Sigmoid colon (tissue), 7 donors: ENCODE data around the gene MOGAT1. TPM values are rescaled to one million over a fixed set of nuclear protein-coding genes. Genes with fewer than 3 reads are reported as not detected.

Source experiments
- DNase-seq: peaks from one replicate; pipeline ENCODE4 v3.0.0-alpha.2; 2019
- H3K27ac ChIP-seq, 4 donors: fragments of 200-600 bp; sonication (generic); one replicate each; pipeline ENCODE4 v1.5.1; 2016 to 2019; ENCODE audit warnings: mild to moderate bottlenecking in 1 of 4
- H3K27me3 ChIP-seq, 3 donors: fragments of 200-600 bp; sonication (generic); one replicate each; pipeline ENCODE4 v1.5.1; 2019; ENCODE audit warnings: mild to moderate bottlenecking in 1 of 3
- H3K36me3 ChIP-seq, 4 donors: fragments of 200-600 bp; sonication (generic); one replicate each; pipeline ENCODE4 v1.5.1; 2016 to 2019
- H3K4me1 ChIP-seq, 4 donors: fragments of 200-600 bp; sonication (generic); one replicate each; pipeline ENCODE4 v1.5.1; 2017 to 2019
- H3K4me3 ChIP-seq, 4 donors: fragments of 200-600 bp; sonication (generic); one replicate each; pipeline ENCODE4 v1.5.1; 2017 to 2019; ENCODE audit warnings: mild to moderate bottlenecking in 2 of 4, moderate library complexity in 1 of 4
- H3K9me3 ChIP-seq, 4 donors: fragments of 200-600 bp in 3 of 4; sonication (generic) in 3 of 4; one replicate each; pipeline versions ENCODE4 v1.5.1 to v1.6.1; 2013 to 2019
- CTCF ChIP-seq, 4 experiments: fragments of 450-650 bp in 3 of 4; fragments of 200-600 bp in 1 of 4; IDR thresholded peaks; one replicate each; pipeline ENCODE4 v1.5.1; 2016 to 2019; ENCODE audit warnings: antibody characterized with exemption in 4 of 4, mild to moderate bottlenecking in 3 of 4, moderate library complexity in 2 of 4
- EP300 ChIP-seq, 4 donors: sonication (generic); formaldehyde crosslinking; IDR thresholded peaks; one replicate each; pipeline ENCODE4 v1.6.1; 2017; ENCODE audit warnings: antibody characterized with exemption in 4 of 4
- POLR2A ChIP-seq, 2 donors: fragments of 450-650 bp; IDR thresholded peaks; one replicate each; pipeline ENCODE4 v1.6.1; 2016; ENCODE audit warnings: antibody characterized with exemption in 2 of 2, mild to moderate bottlenecking in 2 of 2, moderate library complexity in 2 of 2
- POLR2AphosphoS5 ChIP-seq, 4 donors: sonication (generic); formaldehyde crosslinking; IDR thresholded peaks; one replicate each; pipeline ENCODE4 v1.6.1; 2017; ENCODE audit warnings: antibody characterized with exemption in 4 of 4
- WGBS, 2 donors: extraction: QIAGEN DNeasy Blood & Tissue Kit; methylation state at CpG; one replicate each; pipeline ENCODE4 v1.1.7; 2013; 5-methylcytosine and 5-hydroxymethylcytosine counted together
- intact Hi-C: fragments of 100-400 bp; cut with DNase I; formaldehyde crosslinking; loops from one replicate; pipeline ENCODE4 v1.15.1; 2023
- polyA plus RNA-seq, 3 donors: library from polyadenylated mRNA; stranded (reverse); fragments of 200-250 nt; gene quantifications; one replicate each; pipeline ENCODE4 v1.2.3, GENCODE V29; 2013
- total RNA-seq, 4 donors: library from RNA; depleted of rRNA; stranded (reverse); fragments of >200 nt; gene quantifications; one replicate each; pipeline ENCODE4 v1.1.0, GENCODE V29; 2016
- donor health status: healthy with polysubstance abuse.
- donor health status: Bipolar disorder and iron deficiency.
- donor health status: healthy.

MOGAT1 gene
- total and polyA plus RNA-seq, 7 donors = not detected

- Histone ChIP-seq H3K9me3 (no peaks in the 10 kb centered on the region), H3K36me3 (no peaks in the 10 kb centered on the region), H3K27ac (peak overlapping the region; percentile 79 to 87 (median 84)), H3K27me3 (no peaks in the 10 kb centered on the region), H3K4me3 (peak overlapping the region; percentile 56 to 93 (median 82)), H3K4me1 (peaks cover 0 to 30% (median 20%) of the 10 kb centered on the region in 4 donors)
- intact Hi-C loops = loop anchor here (5.0 kb wide), 1 partner anchor 206 kb away; the partner anchor contains the start of gene ACSL3
- 17 to 23% methylated on average over 13 of the region's 13 CpGs for WGBS, 2 donors
- TF ChIP-seq POLR2A (IDR thresholded peaks at IDR 0.05) = no peak
- DNase-seq = no peak
These were observed 14.7 kb upstream of the MOGAT1 start for GRCh38 chr2:222656526-222657446.

- Histone ChIP-seq H3K36me3 (no peaks in the 10 kb centered on the region), H3K4me1 (no peaks in the 10 kb centered on the region), H3K27me3 (no peaks in the 10 kb centered on the region), H3K4me3 (no peak overlapping the region), H3K27ac (no peak overlapping the region), H3K9me3 (no peaks in the 10 kb centered on the region)
- intact Hi-C loops = no loop called here
- no peak for DNase-seq
- WGBS, 2 donors = 48 to 78% methylated on average over 3 of the region's 3 CpGs
- TF ChIP-seq POLR2AphosphoS5 (IDR thresholded peaks at IDR 0.05) (no peak), EP300 (IDR thresholded peaks at IDR 0.05) (no peak), POLR2A (IDR thresholded peaks at IDR 0.05) (no peak), CTCF (IDR thresholded peaks at IDR 0.05) (no peak)
These were observed 8.0 kb upstream of the MOGAT1 start for GRCh38 chr2:222663479-222663878.

GRCh38 chr2:222668494-222669154 lies 2.8 kb upstream of the MOGAT1 start:
- Histone ChIP-seq H3K36me3 (no peaks in the 10 kb centered on the region), H3K9me3 (no peaks in the 10 kb centered on the region), H3K27me3 (peaks cover 0 to 17% (median 6%) of the 10 kb centered on the region in 3 donors), H3K4me1 (peaks cover 0 to 11% (median 10%) of the 10 kb centered on the region in 4 donors), H3K27ac (no peak overlapping the region), H3K4me3 (no peak overlapping the region)
- TF ChIP-seq CTCF (IDR thresholded peaks at IDR 0.05) (no peak), EP300 (IDR thresholded peaks at IDR 0.05) (no peak), POLR2A (IDR thresholded peaks at IDR 0.05) (no peak), POLR2AphosphoS5 (IDR thresholded peaks at IDR 0.05) (no peak)
- intact Hi-C loops = no loop called here
- no peak for DNase-seq
- WGBS, 2 donors = 97 to 98% methylated on average over 3 of the region's 3 CpGs

- no peak overlapping the region for H3K4me3 ChIP-seq
- TF ChIP-seq CTCF (IDR thresholded peaks at IDR 0.05) = no peak
- no peak for TF ChIP-seq POLR2A (IDR thresholded peaks at IDR 0.05)
- TF ChIP-seq EP300 (IDR thresholded peaks at IDR 0.05) = no peak
- no peak for TF ChIP-seq POLR2AphosphoS5 (IDR thresholded peaks at IDR 0.05)
- WGBS, 2 donors = 70 to 81% methylated on average over 4 of the region's 4 CpGs
- H3K27me3 ChIP-seq = peaks cover 0 to 17% (median 6%) of the 10 kb centered on the region in 3 donors
- no peak overlapping the region for H3K27ac ChIP-seq
- DNase-seq = no peak
- no peaks in the 10 kb centered on the region for H3K9me3 ChIP-seq
- intact Hi-C loops = no loop called here
- no peaks in the 10 kb centered on the region for H3K36me3 ChIP-seq
- peaks cover 0 to 11% (median 10%) of the 10 kb centered on the region in 4 donors for H3K4me1 ChIP-seq
These were observed 2.1 kb upstream of the MOGAT1 start for GRCh38 chr2:222669353-222669752.
